Measurements from ENCODE around the gene RHOH.

RHOH gene

DNA sequence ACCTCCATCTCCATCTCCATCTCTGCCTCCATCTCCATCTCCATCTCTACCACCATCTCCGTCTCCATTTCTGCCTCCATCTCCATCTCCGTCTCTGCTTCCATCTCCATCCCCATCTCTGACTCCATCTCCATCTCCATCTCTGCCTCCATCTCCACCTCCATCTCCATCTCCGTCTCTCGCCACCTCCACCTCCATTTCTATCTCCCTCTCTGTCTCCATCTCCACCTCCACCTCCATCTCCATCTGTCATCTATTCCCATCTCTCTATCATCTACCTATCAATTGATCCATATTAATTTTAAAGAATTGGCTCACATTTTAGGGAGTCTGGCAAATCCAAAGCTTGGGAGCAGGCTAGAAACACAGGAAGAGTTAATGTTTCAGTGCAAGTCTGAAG, 98.7 kb downstream of the RHOH start:
- DNase-seq (ENCODE audit: low spot score): no peak

Data from ecto neural progenitor cell (in vitro differentiated cells).